ENCODE data around the gene SLC19A2.

DNA sequence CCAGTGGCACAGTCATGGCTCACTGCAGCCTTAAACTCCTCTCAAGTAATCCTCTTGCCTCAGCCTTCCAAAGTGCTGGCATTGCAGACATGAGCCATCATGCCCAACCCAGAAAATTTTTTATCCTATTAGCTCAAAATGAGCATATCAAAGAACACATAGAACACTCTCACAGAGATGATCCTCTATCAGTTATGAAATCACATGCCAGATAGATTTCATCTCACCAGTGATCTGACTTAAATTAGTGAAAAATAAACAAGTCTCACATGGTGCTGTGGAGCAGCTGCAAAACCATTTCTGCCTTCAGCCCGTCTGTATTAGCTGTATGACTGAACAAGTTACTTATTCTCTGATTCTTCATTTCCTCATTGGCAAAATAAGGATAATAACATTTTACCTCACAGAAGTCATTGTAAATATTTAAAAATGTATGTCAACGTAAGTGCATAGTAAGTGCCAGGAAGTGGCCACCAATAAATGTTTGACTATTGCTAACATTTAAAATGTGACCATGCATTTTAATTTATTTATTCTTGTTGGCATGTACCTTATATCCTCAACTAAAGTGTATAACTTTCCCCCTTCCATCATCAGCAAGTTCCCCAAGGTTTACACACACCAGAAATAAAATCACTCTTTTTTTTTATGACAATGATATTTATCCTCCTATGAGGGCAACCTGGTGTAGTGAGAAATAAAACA, 29.0 kb upstream of the SLC19A2 start:
- TF ChIP-seq, protein P1, sequence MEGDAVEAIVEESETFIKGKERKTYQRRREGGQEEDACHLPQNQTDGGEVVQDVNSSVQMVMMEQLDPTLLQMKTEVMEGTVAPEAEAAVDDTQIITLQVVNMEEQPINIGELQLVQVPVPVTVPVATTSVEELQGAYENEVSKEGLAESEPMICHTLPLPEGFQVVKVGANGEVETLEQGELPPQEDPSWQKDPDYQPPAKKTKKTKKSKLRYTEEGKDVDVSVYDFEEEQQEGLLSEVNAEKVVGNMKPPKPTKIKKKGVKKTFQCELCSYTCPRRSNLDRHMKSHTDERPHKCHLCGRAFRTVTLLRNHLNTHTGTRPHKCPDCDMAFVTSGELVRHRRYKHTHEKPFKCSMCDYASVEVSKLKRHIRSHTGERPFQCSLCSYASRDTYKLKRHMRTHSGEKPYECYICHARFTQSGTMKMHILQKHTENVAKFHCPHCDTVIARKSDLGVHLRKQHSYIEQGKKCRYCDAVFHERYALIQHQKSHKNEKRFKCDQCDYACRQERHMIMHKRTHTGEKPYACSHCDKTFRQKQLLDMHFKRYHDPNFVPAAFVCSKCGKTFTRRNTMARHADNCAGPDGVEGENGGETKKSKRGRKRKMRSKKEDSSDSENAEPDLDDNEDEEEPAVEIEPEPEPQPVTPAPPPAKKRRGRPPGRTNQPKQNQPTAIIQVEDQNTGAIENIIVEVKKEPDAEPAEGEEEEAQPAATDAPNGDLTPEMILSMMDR (CRISPR knock-in tag; IDR thresholded peaks at IDR 0.05) = no peak
- no peak for TF ChIP-seq MBD4 (IDR thresholded peaks at IDR 0.05; ENCODE audit: borderline replicate concordance, low read length)
- TF ChIP-seq, protein P2, sequence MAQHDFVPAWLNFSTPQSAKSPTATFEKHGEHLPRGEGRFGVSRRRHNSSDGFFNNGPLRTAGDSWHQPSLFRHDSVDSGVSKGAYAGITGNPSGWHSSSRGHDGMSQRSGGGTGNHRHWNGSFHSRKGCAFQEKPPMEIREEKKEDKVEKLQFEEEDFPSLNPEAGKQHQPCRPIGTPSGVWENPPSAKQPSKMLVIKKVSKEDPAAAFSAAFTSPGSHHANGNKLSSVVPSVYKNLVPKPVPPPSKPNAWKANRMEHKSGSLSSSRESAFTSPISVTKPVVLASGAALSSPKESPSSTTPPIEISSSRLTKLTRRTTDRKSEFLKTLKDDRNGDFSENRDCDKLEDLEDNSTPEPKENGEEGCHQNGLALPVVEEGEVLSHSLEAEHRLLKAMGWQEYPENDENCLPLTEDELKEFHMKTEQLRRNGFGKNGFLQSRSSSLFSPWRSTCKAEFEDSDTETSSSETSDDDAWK (CRISPR knock-in tag; IDR thresholded peaks at IDR 0.05) = no peak
- no peak for TF ChIP-seq NFE2L1 (CRISPR knock-in tag; IDR thresholded peaks at IDR 0.05; ENCODE audit: borderline replicate concordance)
- TF ChIP-seq, protein P3, sequence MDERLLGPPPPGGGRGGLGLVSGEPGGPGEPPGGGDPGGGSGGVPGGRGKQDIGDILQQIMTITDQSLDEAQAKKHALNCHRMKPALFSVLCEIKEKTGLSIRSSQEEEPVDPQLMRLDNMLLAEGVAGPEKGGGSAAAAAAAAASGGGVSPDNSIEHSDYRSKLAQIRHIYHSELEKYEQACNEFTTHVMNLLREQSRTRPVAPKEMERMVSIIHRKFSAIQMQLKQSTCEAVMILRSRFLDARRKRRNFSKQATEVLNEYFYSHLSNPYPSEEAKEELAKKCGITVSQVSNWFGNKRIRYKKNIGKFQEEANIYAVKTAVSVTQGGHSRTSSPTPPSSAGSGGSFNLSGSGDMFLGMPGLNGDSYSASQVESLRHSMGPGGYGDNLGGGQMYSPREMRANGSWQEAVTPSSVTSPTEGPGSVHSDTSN (CRISPR knock-in tag; IDR thresholded peaks at IDR 0.05) = no peak
- no peak for TF ChIP-seq HDAC1 (CRISPR knock-in tag; IDR thresholded peaks at IDR 0.05)
- TF ChIP-seq, protein P4, sequence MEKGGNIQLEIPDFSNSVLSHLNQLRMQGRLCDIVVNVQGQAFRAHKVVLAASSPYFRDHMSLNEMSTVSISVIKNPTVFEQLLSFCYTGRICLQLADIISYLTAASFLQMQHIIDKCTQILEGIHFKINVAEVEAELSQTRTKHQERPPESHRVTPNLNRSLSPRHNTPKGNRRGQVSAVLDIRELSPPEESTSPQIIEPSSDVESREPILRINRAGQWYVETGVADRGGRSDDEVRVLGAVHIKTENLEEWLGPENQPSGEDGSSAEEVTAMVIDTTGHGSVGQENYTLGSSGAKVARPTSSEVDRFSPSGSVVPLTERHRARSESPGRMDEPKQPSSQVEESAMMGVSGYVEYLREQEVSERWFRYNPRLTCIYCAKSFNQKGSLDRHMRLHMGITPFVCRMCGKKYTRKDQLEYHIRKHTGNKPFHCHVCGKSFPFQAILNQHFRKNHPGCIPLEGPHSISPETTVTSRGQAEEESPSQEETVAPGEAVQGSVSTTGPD (CRISPR knock-in tag; IDR thresholded peaks at IDR 0.05) = no peak
- TF ChIP-seq ZFP36 (IDR thresholded peaks at IDR 0.05; ENCODE audit: borderline replicate concordance, low read depth, low read length, partially characterized antibody) = no peak
- TF ChIP-seq NBN (conservative IDR thresholded peaks at IDR 0.05) = no peak
- no peak for TF ChIP-seq RAD21 (CRISPR knock-in tag; IDR thresholded peaks at IDR 0.05)
- no peak for TF ChIP-seq RNF2 (conservative IDR thresholded peaks at IDR 0.05; ENCODE audit: low read depth)
- TF ChIP-seq ZNF672 (CRISPR knock-in tag; IDR thresholded peaks at IDR 0.05) = no peak
- no peak for TF ChIP-seq POLR2A (IDR thresholded peaks at IDR 0.05; ENCODE audit: insufficient read depth in 1 of 2, low read depth in 2 of 2, low read length in 2 of 2)

Data from HepG2 (cell line).